PFSK-1 (cell line): ENCODE measurements around the gene ZDHHC16.

Experiments used
- FOXP2 ChIP-seq: optimal IDR thresholded peaks from 2 replicates; pipeline ENCODE3; 2011; ENCODE audit warnings: borderline replicate concordance, control low read depth, inconsistent platforms; ENCODE audit not compliant: insufficient read depth; ENCODE audit errors: extremely low read length, extremely low read depth
- POLR2AphosphoS5 ChIP-seq: IDR thresholded peaks from 2 replicates; pipeline ENCODE4 v1.6.1; 2012; ENCODE audit warnings: low read depth, mild to moderate bottlenecking, control low read depth, low read length, moderate library complexity
- SIN3A ChIP-seq: IDR thresholded peaks from 2 replicates; pipeline ENCODE4 v1.6.1; 2012; ENCODE audit warnings: mild to moderate bottlenecking, low read length, moderate library complexity, borderline replicate concordance; ENCODE audit not compliant: insufficient read depth
- TAF1 ChIP-seq: IDR thresholded peaks from 2 replicates; pipeline ENCODE4 v1.6.1; 2012; ENCODE audit warnings: low read length, control low read depth, borderline replicate concordance; ENCODE audit not compliant: insufficient read depth
- TF ChIP-seq, protein P1 (sequence below), 2 experiments: IDR thresholded peaks; 2 replicates each; pipeline versions ENCODE4 v1.6.1 to v1.8.0; 2011 to 2012; ENCODE audit warnings: low read depth in 2 of 2, low read length in 2 of 2, control low read depth in 1 of 2, inconsistent platforms in 1 of 2, mild to moderate bottlenecking in 1 of 2, moderate library complexity in 1 of 2; ENCODE audit not compliant: insufficient read depth in 1 of 2

- TF ChIP-seq POLR2AphosphoS5, result no peak
- no peak for TF ChIP-seq SIN3A
- TF ChIP-seq, protein P1, sequence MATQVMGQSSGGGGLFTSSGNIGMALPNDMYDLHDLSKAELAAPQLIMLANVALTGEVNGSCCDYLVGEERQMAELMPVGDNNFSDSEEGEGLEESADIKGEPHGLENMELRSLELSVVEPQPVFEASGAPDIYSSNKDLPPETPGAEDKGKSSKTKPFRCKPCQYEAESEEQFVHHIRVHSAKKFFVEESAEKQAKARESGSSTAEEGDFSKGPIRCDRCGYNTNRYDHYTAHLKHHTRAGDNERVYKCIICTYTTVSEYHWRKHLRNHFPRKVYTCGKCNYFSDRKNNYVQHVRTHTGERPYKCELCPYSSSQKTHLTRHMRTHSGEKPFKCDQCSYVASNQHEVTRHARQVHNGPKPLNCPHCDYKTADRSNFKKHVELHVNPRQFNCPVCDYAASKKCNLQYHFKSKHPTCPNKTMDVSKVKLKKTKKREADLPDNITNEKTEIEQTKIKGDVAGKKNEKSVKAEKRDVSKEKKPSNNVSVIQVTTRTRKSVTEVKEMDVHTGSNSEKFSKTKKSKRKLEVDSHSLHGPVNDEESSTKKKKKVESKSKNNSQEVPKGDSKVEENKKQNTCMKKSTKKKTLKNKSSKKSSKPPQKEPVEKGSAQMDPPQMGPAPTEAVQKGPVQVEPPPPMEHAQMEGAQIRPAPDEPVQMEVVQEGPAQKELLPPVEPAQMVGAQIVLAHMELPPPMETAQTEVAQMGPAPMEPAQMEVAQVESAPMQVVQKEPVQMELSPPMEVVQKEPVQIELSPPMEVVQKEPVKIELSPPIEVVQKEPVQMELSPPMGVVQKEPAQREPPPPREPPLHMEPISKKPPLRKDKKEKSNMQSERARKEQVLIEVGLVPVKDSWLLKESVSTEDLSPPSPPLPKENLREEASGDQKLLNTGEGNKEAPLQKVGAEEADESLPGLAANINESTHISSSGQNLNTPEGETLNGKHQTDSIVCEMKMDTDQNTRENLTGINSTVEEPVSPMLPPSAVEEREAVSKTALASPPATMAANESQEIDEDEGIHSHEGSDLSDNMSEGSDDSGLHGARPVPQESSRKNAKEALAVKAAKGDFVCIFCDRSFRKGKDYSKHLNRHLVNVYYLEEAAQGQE (IDR thresholded peaks at IDR 0.05; ENCODE audit: insufficient read depth in 1 of 2, low read depth in 2 of 2, low read length in 2 of 2), result no peak
- no peak for TF ChIP-seq TAF1
- TF ChIP-seq FOXP2, result no peak
Observed at GRCh38 chr10:97505152-97505551, 59.2 kb downstream of the ZDHHC16 start.
